Activated CD4-positive, alpha-beta T cell treated with anti-CD3 and anti-CD28 coated beads, Interleukin-2, amount 50 U/mL, for 4 hours (primary cell): ENCODE results near the gene EPB42.

Experiments used
- DNase-seq, 2 experiments: peaks; one replicate each; pipeline ENCODE4 v3.0.0-alpha.2; 2020

Gene EPB42

GRCh38 chr15:43220991-43221403, at the start of gene EPB42:
Gene EPB42, minus strand, starts transcription at chr15:43221018. Its CDS starts 193 bp downstream, at chr15:43220825.
- DNase-seq: no peak

- DNase-seq: no peak
These were observed 49.4 kb upstream of the EPB42 start for GRCh38 chr15:43270113-43270665.

- no peak for DNase-seq
These were observed 47.6 kb upstream of the EPB42 start for GRCh38 chr15:43268111-43269105.

- no peak for DNase-seq
These were observed 46.6 kb upstream of the EPB42 start for GRCh38 chr15:43267439-43267838.

- DNase-seq: no peak
These were observed 46.0 kb upstream of the EPB42 start, which contains the start of gene TGM5 for GRCh38 chr15:43266834-43267233. Gene TGM5, minus strand, starts transcription at chr15:43266928. Its CDS starts 79 bp downstream, at chr15:43266849.

- DNase-seq: no peak
These were observed 45.6 kb upstream of the EPB42 start for GRCh38 chr15:43266386-43266785.

- DNase-seq: no peak
These were observed 39.3 kb upstream of the EPB42 start for GRCh38 chr15:43260011-43260615.

GRCh38 chr15:43258781-43259180, 38.0 kb upstream of the EPB42 start:
- no peak for DNase-seq

- no peak for DNase-seq
These were observed 35.5 kb upstream of the EPB42 start for GRCh38 chr15:43256341-43256740.

- DNase-seq: no peak
These were observed 34.6 kb upstream of the EPB42 start for GRCh38 chr15:43255376-43255775.

GRCh38 chr15:43253431-43254403, 32.9 kb upstream of the EPB42 start:
- peak; percentile 17 to 25 for DNase-seq

- no peak for DNase-seq
These were observed 31.0 kb upstream of the EPB42 start for GRCh38 chr15:43251871-43252250.

GRCh38 chr15:43251185-43251870, 30.5 kb upstream of the EPB42 start:
- DNase-seq: no peak

GRCh38 chr15:43250785-43251184, 30.0 kb upstream of the EPB42 start:
- DNase-seq: no peak

GRCh38 chr15:43249699-43250203, 28.9 kb upstream of the EPB42 start:
- no peak for DNase-seq

- DNase-seq: no peak
These were observed 28.4 kb upstream of the EPB42 start for GRCh38 chr15:43249236-43249635.

- no peak for DNase-seq
These were observed 25.5 kb upstream of the EPB42 start for GRCh38 chr15:43246261-43246774.

GRCh38 chr15:43244092-43244491, 23.3 kb upstream of the EPB42 start:
- DNase-seq: no peak

GRCh38 chr15:43243020-43243645, 22.3 kb upstream of the EPB42 start:
- DNase-seq: no peak

GRCh38 chr15:43242616-43243015, 21.8 kb upstream of the EPB42 start:
- DNase-seq: no peak

GRCh38 chr15:43241100-43241499, 20.3 kb upstream of the EPB42 start:
- DNase-seq: no peak
